ENCODE results near the gene TSHZ2. TPM values are rescaled to one million over a fixed set of nuclear protein-coding genes. Genes with fewer than 3 reads are reported as not detected.

The TSHZ2 gene
- total and polyA plus RNA-seq, 2 donors (not counting 3 experiments of a cell fraction or from before 2014, with no cell fraction given) = not detected

DNA sequence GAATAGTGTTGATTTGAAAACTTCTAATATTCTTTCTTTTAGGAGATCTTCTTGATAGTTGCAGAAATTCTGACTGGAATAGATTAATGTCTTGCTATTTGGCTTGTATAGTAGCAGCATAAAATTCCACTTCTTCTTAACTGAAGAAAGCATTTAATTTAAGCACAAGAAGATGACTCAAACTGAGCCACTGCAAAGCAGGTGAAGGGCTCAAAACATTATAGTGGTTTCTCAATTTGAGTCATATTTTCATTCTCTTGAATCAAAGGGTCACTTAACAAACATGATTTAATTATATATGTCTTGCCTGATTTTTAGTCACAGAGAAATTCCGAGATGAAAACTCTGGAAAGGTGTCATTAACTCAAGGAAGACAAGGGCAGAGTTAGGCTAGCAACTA lies 382.2 kb downstream of the TSHZ2 start:
- TF ChIP-seq FOS (IDR thresholded peaks at IDR 0.05; ENCODE audit: borderline replicate concordance, insufficient read depth, low read length) (no peak), MYC (IDR thresholded peaks at IDR 0.05; ENCODE audit: low read depth, low read length) (no peak), POLR2AphosphoS5 (IDR thresholded peaks at IDR 0.05; ENCODE audit: insufficient read depth, low read depth, low read length) (no peak), EZH2 (IDR thresholded peaks at IDR 0.05; ENCODE audit: borderline replicate concordance, low read depth, low read length, severe bottlenecking) (no peak), POLR2A (IDR thresholded peaks at IDR 0.05; ENCODE audit: low read depth, low read length) (no peak), GATA2 (IDR thresholded peaks at IDR 0.05; ENCODE audit: insufficient read depth, insufficient read length, low read depth, low read length) (no peak), JUN (IDR thresholded peaks at IDR 0.05; ENCODE audit: borderline replicate concordance, insufficient read depth, insufficient read length, low read depth) (no peak)
- TF ChIP-seq, protein P1, sequence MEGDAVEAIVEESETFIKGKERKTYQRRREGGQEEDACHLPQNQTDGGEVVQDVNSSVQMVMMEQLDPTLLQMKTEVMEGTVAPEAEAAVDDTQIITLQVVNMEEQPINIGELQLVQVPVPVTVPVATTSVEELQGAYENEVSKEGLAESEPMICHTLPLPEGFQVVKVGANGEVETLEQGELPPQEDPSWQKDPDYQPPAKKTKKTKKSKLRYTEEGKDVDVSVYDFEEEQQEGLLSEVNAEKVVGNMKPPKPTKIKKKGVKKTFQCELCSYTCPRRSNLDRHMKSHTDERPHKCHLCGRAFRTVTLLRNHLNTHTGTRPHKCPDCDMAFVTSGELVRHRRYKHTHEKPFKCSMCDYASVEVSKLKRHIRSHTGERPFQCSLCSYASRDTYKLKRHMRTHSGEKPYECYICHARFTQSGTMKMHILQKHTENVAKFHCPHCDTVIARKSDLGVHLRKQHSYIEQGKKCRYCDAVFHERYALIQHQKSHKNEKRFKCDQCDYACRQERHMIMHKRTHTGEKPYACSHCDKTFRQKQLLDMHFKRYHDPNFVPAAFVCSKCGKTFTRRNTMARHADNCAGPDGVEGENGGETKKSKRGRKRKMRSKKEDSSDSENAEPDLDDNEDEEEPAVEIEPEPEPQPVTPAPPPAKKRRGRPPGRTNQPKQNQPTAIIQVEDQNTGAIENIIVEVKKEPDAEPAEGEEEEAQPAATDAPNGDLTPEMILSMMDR (IDR thresholded peaks at IDR 0.05; ENCODE audit: extremely low read depth in 1 of 2, insufficient read depth in 1 of 2, low read depth in 1 of 2, low read length in 2 of 2) = no peak
- TF ChIP-seq, protein P2, sequence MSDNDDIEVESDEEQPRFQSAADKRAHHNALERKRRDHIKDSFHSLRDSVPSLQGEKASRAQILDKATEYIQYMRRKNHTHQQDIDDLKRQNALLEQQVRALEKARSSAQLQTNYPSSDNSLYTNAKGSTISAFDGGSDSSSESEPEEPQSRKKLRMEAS (IDR thresholded peaks at IDR 0.05; ENCODE audit: insufficient read depth, insufficient read length) = no peak
- BruUV-seq (replicated peaks) = no TSS peak
- H3K27me3 ChIP-seq (ENCODE audit: control insufficient read depth in 2 of 2, insufficient read depth in 2 of 2, low read length in 2 of 2) = no peaks in the 10 kb centered on the region
- DNase-seq (ENCODE audit: low read depth, low spot score) (no peak), FAIRE-seq (no peak)
- H3K79me2 ChIP-seq (ENCODE audit: control insufficient read depth, insufficient read depth, low read length) = no peaks in the 10 kb centered on the region
- no peak overlapping the region for H3K4me3 ChIP-seq (replicated peaks in 1 of 3; ENCODE audit: insufficient read depth in 1 of 3, low read depth in 1 of 3, low read length in 3 of 3)
- dilution Hi-C loops (cut with MboI; ENCODE audit: extremely low pct_ligation_motif_present, low sequenced_read_pairs) (no loop called here), intact Hi-C loops (cut with micrococcal nuclease) (no loop called here)
- no peak overlapping the region for H3K27ac ChIP-seq (ENCODE audit: insufficient read depth, low read depth, low read length)
- ChIA-PET CTCF (no interaction called here), POLR2A (no interaction called here)
- no peaks in the 10 kb centered on the region for H4K20me1 ChIP-seq (replicated peaks; ENCODE audit: control insufficient read depth, extremely low read depth, insufficient read depth, low read length)
- no peaks in the 10 kb centered on the region for H3K4me1 ChIP-seq (ENCODE audit: control insufficient read depth, extremely low read depth, insufficient read depth, low read length)
- H3K36me3 ChIP-seq (ENCODE audit: control insufficient read depth in 2 of 2, extremely low read depth in 1 of 2, insufficient read depth in 2 of 2, low read length in 2 of 2) = no peaks in the 10 kb centered on the region
- H3K9me1 ChIP-seq (replicated peaks; ENCODE audit: control insufficient read depth, extremely low read depth, insufficient read depth, low read length) = no peaks in the 10 kb centered on the region
- H2AFZ ChIP-seq (ENCODE audit: low read depth, low read length) = no peak overlapping the region
- H3K9ac ChIP-seq (replicated peaks; ENCODE audit: extremely low read depth, insufficient read depth, low read length) = no peak overlapping the region
- no peak overlapping the region for H3K4me2 ChIP-seq (ENCODE audit: insufficient read depth, low read length)
- peaks cover 3% of the 10 kb centered on the region for H3K9me3 ChIP-seq (replicated peaks; ENCODE audit: control insufficient read depth, insufficient read depth, low read length)
